ENCODE measurements around the gene PPP1R12B. TPM values are rescaled to one million over a fixed set of nuclear protein-coding genes. Genes with fewer than 3 reads are reported as not detected.
"Not testable (repeated sequence)": the region's sequence is repeated elsewhere in the genome, so short reads cannot be mapped to it uniquely, and the experiment has no call there.

The PPP1R12B gene
- total RNA-seq, 1 donor from 2014 or later = 79.0 TPM

- no peak for DNase-seq (ENCODE audit: low spot score)
These were observed 90.8 kb downstream of the PPP1R12B start for GRCh38 chr1:202439308-202439707.

- not testable (repeated sequence) for DNase-seq (ENCODE audit: low spot score)
These were observed 99.6 kb downstream of the PPP1R12B start for GRCh38 chr1:202448140-202448539.

- DNase-seq (ENCODE audit: low spot score) = not testable (repeated sequence)
These were observed 103.1 kb downstream of the PPP1R12B start for GRCh38 chr1:202451641-202452040.

GRCh38 chr1:202452508-202452907 is 104.0 kb downstream of the PPP1R12B start:
- no peak for DNase-seq (ENCODE audit: low spot score)

- not testable (repeated sequence) for DNase-seq (ENCODE audit: low spot score)
These were observed 108.1 kb downstream of the PPP1R12B start for GRCh38 chr1:202456372-202457169.

- DNase-seq (ENCODE audit: low spot score) = not testable (repeated sequence)
These were observed 110.2 kb downstream of the PPP1R12B start for GRCh38 chr1:202458651-202459050.

GRCh38 chr1:202459470-202460142 is 111.1 kb downstream of the PPP1R12B start:
- DNase-seq (ENCODE audit: low spot score) = not testable (repeated sequence)

GRCh38 chr1:202460143-202460495 is 111.6 kb downstream of the PPP1R12B start:
- DNase-seq (ENCODE audit: low spot score) = not testable (repeated sequence)

- DNase-seq (ENCODE audit: low spot score) = no peak
These were observed 114.0 kb downstream of the PPP1R12B start for GRCh38 chr1:202462342-202463076.

GRCh38 chr1:202464153-202464742 is 115.7 kb downstream of the PPP1R12B start:
- DNase-seq (ENCODE audit: low spot score) = not testable (repeated sequence)

- DNase-seq (ENCODE audit: low spot score) = not testable (repeated sequence)
These were observed 117.3 kb downstream of the PPP1R12B start for GRCh38 chr1:202465644-202466270.

GRCh38 chr1:202466339-202466738 is 117.8 kb downstream of the PPP1R12B start:
- not testable (repeated sequence) for DNase-seq (ENCODE audit: low spot score)

GRCh38 chr1:202467381-202467780 is 118.9 kb downstream of the PPP1R12B start:
- not testable (repeated sequence) for DNase-seq (ENCODE audit: low spot score)

- not testable (repeated sequence) for DNase-seq (ENCODE audit: low spot score)
These were observed 120.2 kb downstream of the PPP1R12B start for GRCh38 chr1:202468695-202469094.

GRCh38 chr1:202469123-202469522 is 120.6 kb downstream of the PPP1R12B start:
- DNase-seq (ENCODE audit: low spot score) = not testable (repeated sequence)

GRCh38 chr1:202471246-202471645 is 122.7 kb downstream of the PPP1R12B start:
- no peak for DNase-seq (ENCODE audit: low spot score)

- not testable (repeated sequence) for DNase-seq (ENCODE audit: low spot score)
These were observed 124.0 kb downstream of the PPP1R12B start for GRCh38 chr1:202472347-202473124.

GRCh38 chr1:202473266-202474045 is 125.0 kb downstream of the PPP1R12B start:
- not testable (repeated sequence) for DNase-seq (ENCODE audit: low spot score)

GRCh38 chr1:202479661-202480060 is 131.2 kb downstream of the PPP1R12B start:
- DNase-seq (ENCODE audit: low spot score) = not testable (repeated sequence)
